GM12865 (cell line): Measurements from ENCODE around the gene CCL27.

Experiments
- DNase-seq: peaks from one replicate; pipeline ENCODE4 v3.0.0; 2010; ENCODE audit warnings: low read depth
- H3K4me3 ChIP-seq: 2 replicates; pipeline ENCODE4 v1.5.1; 2011; ENCODE audit warnings: mild to moderate bottlenecking, low read depth, low read length, control low read depth
- TF ChIP-seq, protein P1 (sequence below): IDR thresholded peaks from 2 replicates; pipeline ENCODE4 v1.5.1; 2011; ENCODE audit warnings: low read length, control low read depth, low read depth, inconsistent platforms; ENCODE audit not compliant: insufficient read depth; ENCODE audit errors: missing control alignments

Gene CCL27

DNA sequence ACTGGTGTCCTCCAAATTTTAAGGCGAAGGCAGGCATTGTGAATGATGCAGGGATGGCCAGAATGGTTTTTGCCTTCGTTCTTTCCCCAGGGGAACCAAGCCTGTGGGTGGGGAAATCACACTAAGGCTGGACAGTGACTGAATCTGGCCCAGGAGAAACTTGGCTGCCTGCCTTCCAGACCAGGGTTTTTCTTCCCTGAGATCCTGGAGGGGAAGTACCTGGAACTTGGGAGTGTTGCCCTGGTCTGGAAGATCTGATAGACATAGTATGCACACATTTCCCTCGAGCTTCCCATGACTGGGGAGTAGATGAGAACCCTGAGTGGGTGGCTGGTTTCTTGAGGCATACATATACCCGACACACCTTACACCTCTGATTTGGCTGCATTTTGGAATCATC is 11.1 kb downstream of the CCL27 start:
- no peak for DNase-seq
- no peak overlapping the region for H3K4me3 ChIP-seq
- TF ChIP-seq, protein P1, sequence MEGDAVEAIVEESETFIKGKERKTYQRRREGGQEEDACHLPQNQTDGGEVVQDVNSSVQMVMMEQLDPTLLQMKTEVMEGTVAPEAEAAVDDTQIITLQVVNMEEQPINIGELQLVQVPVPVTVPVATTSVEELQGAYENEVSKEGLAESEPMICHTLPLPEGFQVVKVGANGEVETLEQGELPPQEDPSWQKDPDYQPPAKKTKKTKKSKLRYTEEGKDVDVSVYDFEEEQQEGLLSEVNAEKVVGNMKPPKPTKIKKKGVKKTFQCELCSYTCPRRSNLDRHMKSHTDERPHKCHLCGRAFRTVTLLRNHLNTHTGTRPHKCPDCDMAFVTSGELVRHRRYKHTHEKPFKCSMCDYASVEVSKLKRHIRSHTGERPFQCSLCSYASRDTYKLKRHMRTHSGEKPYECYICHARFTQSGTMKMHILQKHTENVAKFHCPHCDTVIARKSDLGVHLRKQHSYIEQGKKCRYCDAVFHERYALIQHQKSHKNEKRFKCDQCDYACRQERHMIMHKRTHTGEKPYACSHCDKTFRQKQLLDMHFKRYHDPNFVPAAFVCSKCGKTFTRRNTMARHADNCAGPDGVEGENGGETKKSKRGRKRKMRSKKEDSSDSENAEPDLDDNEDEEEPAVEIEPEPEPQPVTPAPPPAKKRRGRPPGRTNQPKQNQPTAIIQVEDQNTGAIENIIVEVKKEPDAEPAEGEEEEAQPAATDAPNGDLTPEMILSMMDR = no peak

DNA sequence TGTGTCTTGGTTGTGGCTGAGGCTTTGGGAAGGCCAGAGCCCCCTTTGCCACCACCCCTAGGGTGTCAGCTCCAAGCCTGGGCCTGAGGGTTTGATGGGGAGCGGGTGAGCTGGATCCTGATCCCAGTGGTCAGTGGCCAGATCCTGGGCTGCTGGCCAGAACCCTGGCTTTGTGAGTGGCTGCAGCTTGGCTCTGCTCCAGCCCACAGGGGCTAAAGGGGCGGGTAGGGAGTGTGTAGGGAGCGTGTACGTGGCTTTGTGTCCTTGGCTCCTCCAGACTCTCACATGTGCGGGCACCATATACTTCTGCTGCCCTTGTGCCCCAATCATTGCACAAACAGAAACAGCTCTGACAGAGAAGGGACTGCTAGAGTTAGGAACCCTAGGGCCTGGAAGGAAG is 11.6 kb downstream of the CCL27 start:
- no peak for DNase-seq
- no peak overlapping the region for H3K4me3 ChIP-seq
- TF ChIP-seq, protein P1 = no peak

DNA sequence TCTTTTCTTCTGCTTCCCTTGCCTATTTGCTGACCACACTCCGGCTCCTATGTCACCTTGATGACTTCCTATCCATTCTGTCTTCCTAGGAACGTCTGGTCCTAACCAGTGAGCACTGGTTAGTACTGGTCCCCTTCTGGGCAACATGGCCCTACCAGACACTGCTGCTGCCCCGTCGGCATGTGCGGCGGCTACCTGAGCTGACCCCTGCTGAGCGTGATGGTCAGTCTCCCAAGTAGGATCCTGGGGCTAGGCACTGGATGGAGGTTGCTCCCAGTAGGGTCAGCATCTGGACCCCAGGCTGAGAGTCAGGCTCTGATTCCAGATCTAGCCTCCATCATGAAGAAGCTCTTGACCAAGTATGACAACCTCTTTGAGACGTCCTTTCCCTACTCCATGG is 13.8 kb downstream of the CCL27 start:
- no peak overlapping the region for H3K4me3 ChIP-seq
- no peak for DNase-seq
- TF ChIP-seq, protein P1 = no peak

DNA sequence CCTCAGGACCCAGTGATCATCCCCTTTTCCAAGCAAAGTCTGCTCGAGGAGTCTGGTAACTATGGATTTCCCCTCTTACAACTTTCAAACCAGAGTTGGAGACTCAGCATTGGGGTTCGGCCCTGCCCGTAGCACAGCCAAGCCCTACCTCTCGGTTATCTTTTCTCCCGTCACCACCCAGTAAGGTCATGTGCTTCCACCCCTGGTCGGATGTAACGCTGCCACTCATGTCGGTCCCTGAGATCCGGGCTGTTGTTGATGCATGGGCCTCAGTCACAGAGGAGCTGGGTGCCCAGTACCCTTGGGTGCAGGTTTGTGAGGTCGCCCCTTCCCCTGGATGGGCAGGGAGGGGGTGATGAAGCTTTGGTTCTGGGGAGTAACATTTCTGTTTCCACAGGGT is 14.8 kb downstream of the CCL27 start:
- DNase-seq = no peak
- peak overlapping the region; percentile 74 for H3K4me3 ChIP-seq
- TF ChIP-seq, protein P1 = no peak

DNA sequence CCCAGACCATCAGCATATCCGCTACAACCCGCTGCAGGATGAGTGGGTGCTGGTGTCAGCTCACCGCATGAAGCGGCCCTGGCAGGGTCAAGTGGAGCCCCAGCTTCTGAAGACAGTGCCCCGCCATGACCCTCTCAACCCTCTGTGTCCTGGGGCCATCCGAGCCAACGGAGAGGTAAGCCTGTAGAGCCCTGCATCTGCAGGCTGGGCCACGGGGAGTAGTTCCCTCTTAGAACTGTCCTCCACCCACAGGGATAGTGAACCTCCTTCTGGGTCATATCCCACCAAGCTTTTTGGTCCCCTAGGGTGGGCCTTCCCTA is 15.4 kb downstream of the CCL27 start:
- peak overlapping the region; percentile 74 for H3K4me3 ChIP-seq
- TF ChIP-seq, protein P1 = no peak
- DNase-seq = no peak

DNA sequence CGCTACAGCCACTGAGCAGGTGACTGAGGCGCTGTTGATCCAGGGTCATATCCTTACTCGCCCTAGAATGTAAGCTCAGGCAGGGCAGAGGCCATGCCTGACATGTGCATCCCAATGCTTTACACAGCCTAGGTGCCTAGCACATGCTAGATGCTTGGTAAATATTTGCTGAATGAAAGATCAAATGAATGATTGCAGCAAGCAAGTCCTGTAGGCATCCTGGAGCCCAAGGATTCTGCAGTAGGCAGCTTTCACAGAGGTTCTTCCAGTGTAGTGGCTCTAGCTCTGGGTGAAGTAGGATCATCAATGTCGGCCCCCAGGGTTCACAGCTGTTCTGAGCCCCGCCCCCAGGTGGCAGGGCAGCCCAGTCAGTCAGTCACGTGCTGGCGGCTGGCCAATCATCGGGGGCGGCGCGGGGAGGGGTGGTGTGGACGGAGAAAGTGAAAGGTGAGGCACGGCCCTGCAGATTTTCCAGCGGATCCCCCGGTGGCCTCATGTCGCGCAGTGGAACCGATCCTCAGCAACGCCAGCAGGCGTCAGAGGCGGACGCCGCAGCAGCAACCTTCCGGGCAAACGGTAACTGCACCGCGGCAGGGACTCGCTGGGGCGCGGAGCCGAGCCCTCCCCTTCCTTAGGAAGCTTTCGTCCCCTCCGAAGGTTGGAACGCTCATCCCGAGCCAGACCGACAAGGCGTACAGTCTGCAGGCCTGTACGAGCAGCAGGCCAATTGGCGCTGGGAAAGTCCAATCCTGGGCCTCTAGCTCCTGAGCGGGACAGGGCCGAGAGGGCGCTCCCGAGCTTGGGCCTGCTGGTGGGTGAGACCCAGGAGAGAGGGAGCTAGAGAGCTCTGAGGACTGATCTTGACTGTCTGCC is 16.0 kb downstream of the CCL27 start, which contains the start of gene GALT:
Gene GALT (plus strand): TSS at position 465 of the 873 bp plus-strand sequence. CDS start 30 bp downstream, at position 495.
- peak; percentile 95 for DNase-seq
- peak within 1 kb of the TSS; percentile 74 for H3K4me3 ChIP-seq
- TF ChIP-seq, protein P1 = peak; percentile 43
